ENCODE results near the gene MAPKAPK2.

The MAPKAPK2 gene

DNA sequence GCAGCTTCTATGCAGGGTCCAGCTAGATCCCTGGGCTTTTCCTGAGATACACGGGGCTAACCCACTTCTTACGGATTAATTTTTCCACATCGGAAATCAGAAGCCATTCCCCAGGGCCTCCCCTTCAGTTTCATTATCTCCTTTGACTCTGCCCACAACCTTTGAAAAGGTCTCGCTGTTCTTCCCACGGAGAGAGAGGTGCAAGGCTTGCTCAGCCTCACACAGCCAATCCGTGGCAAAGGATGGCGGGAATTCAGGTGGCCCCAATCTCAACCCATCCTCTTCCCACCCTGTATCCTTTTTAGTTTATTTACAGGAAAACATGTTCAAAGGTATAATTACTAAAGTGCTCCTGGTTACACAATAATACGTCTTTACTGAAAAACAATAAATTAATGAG is 702 bp upstream of the MAPKAPK2 start:
- DNase-seq (ENCODE audit: low read depth) = no peak

- DNase-seq (ENCODE audit: low read depth) = peak; percentile 30
Observed at GRCh38 chr1:206685334-206685768, 646 bp downstream of the MAPKAPK2 start.

DNA sequence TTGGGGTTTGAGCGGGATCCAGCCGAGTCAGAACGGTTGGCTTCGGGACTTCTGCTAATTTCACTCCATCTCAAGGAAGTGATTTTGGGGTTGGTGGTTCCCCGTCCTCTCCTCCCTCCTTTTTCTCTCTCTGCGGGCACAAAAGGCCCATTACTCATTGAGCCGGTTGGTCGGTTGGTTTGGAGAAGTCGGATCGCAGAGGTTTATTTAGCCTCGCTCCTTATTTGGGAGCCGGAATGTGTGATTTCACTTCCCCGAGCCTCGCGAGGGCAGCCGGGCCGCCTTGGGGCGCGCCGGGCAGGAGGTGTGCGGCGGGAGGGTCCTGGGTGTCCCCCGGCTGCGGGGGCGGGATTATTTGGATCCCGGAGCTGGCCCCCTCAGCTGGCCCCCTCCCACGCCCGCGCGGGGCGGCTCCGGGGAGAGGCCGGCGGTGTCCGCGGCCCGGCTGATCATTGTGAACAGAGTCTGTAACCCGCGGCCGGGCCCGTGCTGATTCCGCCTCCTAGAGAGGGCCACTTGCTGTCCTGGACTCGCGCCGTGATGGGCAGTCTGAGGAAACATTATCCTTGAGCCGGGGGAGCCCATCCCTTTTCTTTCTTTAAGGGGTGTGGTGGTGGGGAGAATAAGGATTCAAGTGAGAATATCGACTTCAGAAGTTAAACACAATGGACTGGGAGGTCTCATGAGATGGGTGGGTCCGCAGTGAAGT is 1.2 kb downstream of the MAPKAPK2 start:
- peak; percentile 24 for DNase-seq (ENCODE audit: low read depth)

DNA sequence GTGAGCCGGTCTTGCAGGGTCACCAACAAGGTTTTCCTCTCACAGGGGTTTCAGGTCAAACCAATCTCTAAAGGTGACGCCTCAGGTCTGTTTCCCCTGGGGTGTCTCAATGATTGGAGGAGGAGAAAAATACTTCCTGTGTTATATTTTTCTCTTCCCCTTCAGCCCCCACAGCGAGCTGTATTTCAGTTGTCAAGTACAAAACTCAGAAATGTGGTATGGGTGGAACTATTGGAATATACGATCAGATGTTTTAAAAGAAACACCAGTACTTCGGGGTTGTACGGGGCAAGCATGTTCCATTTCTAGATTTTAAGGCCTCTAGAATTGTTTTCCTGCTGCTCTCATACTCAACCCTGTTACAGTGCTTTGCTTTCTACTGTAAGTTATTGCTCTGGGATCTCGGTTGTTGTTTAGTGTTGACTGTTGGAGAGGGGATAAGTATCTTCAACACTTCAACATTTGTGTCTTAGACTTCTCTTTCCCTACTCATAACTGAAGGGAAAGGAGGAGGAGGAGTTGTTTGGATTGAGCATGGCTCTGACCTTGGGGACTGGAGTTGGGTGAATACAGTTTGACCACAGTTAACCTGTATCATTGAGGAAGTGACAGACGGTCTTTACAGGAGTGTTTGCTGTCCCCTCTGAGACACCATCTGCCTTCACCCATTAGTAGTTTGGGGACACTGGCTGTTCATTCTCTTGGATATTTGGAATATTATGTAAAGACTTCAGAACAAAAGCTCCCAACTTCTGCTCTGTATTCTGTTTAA is 2.0 kb downstream of the MAPKAPK2 start:
- no peak for DNase-seq (ENCODE audit: low read depth)

GRCh38 chr1:206687251-206687914 is 2.7 kb downstream of the MAPKAPK2 start:
- no peak for DNase-seq (ENCODE audit: low read depth)

- no peak for DNase-seq (ENCODE audit: low read depth)
Observed at GRCh38 chr1:206687915-206688442, 3.3 kb downstream of the MAPKAPK2 start.

DNA sequence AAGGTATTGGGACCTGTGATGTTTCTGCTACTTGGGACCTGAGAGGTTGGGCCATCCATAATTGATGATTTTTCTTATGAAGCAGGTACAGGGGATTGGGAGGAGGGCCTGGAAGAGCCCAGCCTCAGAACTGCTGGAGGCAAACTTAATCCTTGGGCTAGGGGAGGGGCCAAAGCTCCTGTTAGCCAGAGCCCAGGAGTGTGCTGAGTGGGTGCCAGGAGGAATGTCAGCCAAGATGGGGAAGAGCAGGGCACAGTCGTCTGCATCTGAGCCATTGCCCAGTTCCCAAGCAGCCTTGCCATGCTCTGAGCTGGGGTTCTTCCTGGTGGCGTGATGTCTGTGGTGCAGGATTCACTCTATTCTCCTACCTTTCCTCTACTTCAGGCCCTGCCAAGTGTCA is 5.8 kb downstream of the MAPKAPK2 start:
- no peak for DNase-seq (ENCODE audit: low read depth)

DNA sequence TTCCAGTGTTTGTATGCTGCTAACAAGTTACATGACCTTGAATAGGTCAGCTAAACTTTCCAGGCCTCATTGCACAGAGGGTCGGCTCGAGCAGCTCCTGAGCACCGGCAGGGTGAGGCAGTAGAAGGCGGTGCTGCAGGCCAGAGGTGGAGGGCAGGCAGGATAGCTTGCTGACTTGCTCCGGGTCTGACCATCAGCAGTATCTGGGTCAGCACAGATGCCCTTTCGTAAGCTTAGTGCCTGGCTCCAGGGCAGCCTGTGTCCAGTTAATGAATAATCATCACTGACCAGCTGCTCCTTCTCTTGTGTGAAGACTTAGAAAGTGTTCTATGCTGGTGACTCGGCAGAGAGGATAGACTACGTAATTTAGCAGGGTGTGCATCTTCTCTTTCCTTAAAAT is 6.9 kb downstream of the MAPKAPK2 start:
- DNase-seq (ENCODE audit: low read depth) = no peak

DNA sequence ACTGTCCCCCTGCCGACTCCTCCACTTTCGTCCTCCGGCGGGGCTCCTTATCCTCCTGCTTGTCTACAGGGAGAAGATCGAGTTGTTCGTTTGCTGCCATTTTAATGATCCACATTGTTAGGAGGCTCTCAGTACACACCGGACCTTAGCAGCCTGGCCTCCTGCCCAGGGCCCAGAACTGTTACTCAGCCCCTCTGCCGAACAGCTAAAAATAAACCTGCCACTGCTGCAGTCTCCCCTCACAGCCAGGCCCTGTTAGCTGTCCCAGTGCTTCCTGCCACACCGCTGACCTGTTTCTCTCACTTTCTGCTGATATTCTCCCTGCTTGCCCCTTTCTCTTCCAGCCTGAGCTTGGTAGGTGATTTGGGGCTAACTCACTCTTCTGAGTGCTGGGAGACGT is 8.3 kb downstream of the MAPKAPK2 start:
- no peak for DNase-seq (ENCODE audit: low read depth)

DNA sequence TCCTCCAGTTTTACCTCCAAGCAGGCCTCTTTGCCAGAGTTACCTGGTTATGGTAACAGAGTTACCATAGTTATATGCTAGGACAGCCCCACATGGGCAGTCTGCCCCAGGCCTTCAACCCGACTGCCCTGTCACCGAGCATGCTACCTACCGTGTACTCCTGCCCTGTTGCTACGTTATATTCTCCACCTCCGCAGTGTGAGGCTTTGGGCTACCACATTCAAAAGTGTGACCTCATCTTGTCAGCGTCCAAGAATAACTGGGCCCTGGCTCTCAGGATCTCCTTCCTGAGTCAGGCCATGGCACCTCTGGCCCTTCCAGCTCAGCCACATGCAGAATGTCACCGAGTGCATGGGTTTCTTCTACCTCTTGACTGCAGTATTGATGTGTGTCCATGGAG is 8.9 kb downstream of the MAPKAPK2 start:
- DNase-seq (ENCODE audit: low read depth) = no peak

GRCh38 chr1:206694171-206695124 is 9.7 kb downstream of the MAPKAPK2 start:
- no peak for DNase-seq (ENCODE audit: low read depth)

DNA sequence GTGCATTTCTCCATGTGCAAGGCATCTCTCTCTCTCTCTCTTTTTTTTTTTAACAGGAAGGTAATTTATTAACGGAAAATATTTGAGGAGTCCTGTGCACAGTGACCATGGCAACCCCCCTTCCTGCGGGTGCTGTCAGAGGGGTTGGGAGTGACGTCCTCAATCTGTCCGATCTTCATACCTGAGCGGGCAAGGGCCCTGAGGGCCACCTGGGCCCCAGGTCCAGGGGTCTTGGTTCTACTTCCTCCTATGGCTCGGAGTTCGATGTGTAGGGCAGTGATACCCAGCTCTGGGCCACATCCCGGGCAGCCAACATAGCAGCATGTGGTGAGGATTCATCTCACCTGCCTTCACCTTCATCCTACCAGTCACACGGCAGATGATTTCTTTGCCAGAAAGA is 11.0 kb downstream of the MAPKAPK2 start:
- no peak for DNase-seq (ENCODE audit: low read depth)

- no peak for DNase-seq (ENCODE audit: low read depth)
Observed at GRCh38 chr1:206696812-206697585, 12.3 kb downstream of the MAPKAPK2 start.

GRCh38 chr1:206698011-206698410 is 13.3 kb downstream of the MAPKAPK2 start:
- DNase-seq (ENCODE audit: low read depth) = no peak

GRCh38 chr1:206699000-206699586 is 14.4 kb downstream of the MAPKAPK2 start:
- no peak for DNase-seq (ENCODE audit: low read depth)

GRCh38 chr1:206699626-206700025 is 14.9 kb downstream of the MAPKAPK2 start:
- DNase-seq (ENCODE audit: low read depth) = no peak

DNA sequence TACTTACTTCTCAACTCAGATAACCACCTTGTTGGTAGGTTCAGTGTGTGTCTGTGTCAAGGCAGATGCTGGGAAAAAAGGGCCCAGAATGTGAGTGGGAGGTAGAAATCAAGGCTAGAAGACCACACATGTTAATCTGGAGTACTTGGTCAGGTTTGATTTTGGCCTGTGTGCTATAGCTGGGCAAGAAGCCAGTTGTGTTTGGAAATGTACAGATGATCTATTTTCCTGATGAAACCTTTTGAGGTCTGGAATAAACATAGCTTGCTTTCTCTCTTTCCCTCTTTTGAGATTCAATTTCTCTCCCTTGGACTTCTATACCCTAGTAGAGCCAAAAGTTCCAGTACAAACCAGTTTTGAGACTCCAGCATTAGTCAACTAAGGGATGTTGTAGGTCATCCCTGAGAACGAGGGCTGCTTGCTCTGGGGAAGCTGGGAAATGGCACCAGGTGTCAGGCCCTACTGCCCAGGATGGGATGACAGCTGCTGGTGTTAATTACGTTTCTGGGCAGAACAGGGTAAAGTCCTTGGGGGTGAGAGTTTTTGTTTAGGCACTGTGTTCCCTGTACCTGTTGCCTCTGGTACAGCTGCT is 15.8 kb downstream of the MAPKAPK2 start:
- no peak for DNase-seq (ENCODE audit: low read depth)

DNA sequence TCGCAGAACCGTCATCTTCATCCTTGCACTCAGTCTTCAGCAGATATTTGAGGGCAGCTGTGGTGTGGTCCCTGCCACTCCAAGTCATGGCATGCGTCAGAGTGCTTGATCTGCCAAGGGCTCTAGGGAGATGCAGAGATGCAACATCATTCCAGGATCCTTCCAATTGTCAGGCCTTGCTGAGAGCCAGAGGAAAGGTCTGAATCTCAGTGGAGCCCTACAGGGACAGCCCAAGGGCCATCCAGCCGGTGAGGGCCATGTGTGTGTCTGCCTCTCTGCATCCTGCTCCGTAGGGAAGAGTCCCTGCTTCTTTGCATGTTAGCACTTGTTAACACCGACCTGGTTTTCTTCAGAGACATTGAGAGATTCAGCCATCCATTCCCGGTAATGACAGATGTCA is 17.6 kb downstream of the MAPKAPK2 start:
- DNase-seq (ENCODE audit: low read depth) = no peak

- no peak for DNase-seq (ENCODE audit: low read depth)
Observed at GRCh38 chr1:206702803-206703202, 18.1 kb downstream of the MAPKAPK2 start.

DNA sequence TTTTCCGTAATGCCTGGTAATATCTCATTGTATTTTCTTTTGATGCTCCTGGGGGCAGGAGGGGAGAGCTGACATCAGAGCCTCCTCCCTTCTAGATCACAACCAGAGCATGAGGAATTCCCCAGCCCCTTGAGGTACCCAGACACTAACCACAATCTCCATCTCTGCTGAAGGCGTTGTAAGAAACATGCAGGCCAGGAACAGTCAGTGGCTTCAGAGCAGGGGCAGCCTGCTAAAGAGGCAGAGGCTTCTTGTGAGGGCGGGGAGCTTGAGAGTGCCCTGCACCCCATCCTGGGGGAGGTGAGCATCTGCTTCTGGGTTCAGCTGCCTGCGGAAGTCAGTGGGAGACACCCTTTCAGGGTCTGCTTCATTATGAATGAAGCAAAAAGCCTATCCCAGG is 19.0 kb downstream of the MAPKAPK2 start:
- peak; percentile 48 for DNase-seq (ENCODE audit: low read depth)

All from stimulated activated CD8-positive, alpha-beta memory T cell treated with anti-CD3 and anti-CD28 coated beads, Interleukin-12 subunit alpha, Interleukin-12 subunit beta, amount 100 ng/mL, for 4 hours (primary cell).